SK-N-SH treated with all-trans-retinoic acid at 6 μM for 48 hours (cell line): ENCODE data around the gene DCLK1.

Experiments
- ESRRG ChIP-seq: fragments of 250-450 bp; sonication (Bioruptor Pico); IDR thresholded peaks from 2 replicates; pipeline ENCODE4 v1.6.1; 2021; ENCODE audit warnings: mild to moderate bottlenecking
- ZC3H10 ChIP-seq: fragments of 250-450 bp; sonication (Bioruptor Pico); IDR thresholded peaks from 2 replicates; pipeline ENCODE4 v1.5.1; 2021; ENCODE audit warnings: mild to moderate bottlenecking, moderate library complexity

DNA sequence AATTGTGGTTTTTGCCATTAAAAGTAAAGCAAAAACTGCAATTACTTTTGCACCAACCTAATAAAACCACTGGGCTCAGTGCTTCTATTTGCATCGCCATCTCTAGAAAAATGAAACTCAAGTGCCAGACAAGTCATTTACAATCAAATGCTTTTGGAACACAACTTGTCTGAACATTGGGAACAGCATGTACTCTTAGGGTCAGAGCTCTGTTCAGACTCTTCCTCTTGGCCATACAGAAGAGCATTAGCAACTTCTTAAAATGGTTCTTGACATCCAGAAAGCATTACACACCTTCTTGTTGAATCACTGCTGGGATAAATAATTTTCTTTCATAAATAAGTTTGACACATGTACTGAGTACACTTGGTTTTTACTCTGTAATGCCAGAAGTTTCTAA is 272.5 kb downstream of the DCLK1 start:
- TF ChIP-seq ESRRG (CRISPR knock-in tag): no peak
- no peak for TF ChIP-seq ZC3H10 (CRISPR knock-in tag)
